ENCODE data around the gene KATNAL2. TPM values are rescaled to one million over a fixed set of nuclear protein-coding genes. Genes with fewer than 3 reads are reported as not detected.

Gene KATNAL2
- total RNA-seq, 3 donors from 2014 or later (not counting 1 experiment from before 2014, with no cell fraction given), result 0.45 to 1.2 (median 0.52) TPM

GRCh38 chr18:47100212-47100831 is 182.9 kb downstream of the KATNAL2 start:
- no peaks in the 10 kb centered on the region for H3K27me3 ChIP-seq (ENCODE audit: control insufficient read depth, insufficient read depth, low read length)
- H3K36me3 ChIP-seq (ENCODE audit: control insufficient read depth, insufficient read depth, low read length), result peaks cover 2% of the 10 kb centered on the region
- peak; percentile 61 for TF ChIP-seq CTCF (IDR thresholded peaks at IDR 0.05)
- H3K4me1 ChIP-seq (ENCODE audit: control insufficient read depth, insufficient read depth, low read length), result no peaks in the 10 kb centered on the region
- H3K9me3 ChIP-seq (ENCODE audit: control insufficient read depth, insufficient read depth, low read length), result no peaks in the 10 kb centered on the region
- WGBS (ENCODE audit: insufficient coverage), result 49% methylated on average over 12 of the region's 12 CpGs
- no peak overlapping the region for H3K27ac Mint-ChIP-seq
- no peaks in the 10 kb centered on the region for H3K9me3 Mint-ChIP-seq
- peaks cover 5% of the 10 kb centered on the region for H3K36me3 Mint-ChIP-seq
- DNase-seq, result peak; percentile 28 to 72
- H3K4me1 Mint-ChIP-seq, result no peaks in the 10 kb centered on the region
- intact Hi-C loops (cut with micrococcal nuclease), result loop anchor here (1.0 kb wide), 2 partner anchors 105 to 649 kb away; no protein-coding TSS in a partner anchor
- no peak overlapping the region for H3K27ac ChIP-seq (ENCODE audit: low read length)
- H3K4me3 Mint-ChIP-seq, result no peak overlapping the region
- H3K27me3 Mint-ChIP-seq (ENCODE audit: low read depth in 2 of 2), result no peaks in the 10 kb centered on the region
- ATAC-seq, result peak in 2 of 3 donors; percentile 42 to 67
- no peak overlapping the region for H3K4me3 ChIP-seq (ENCODE audit: low read length)

- Histone ChIP-seq H3K9me3 (ENCODE audit: control insufficient read depth, insufficient read depth, low read length) (no peaks in the 10 kb centered on the region), H3K4me1 (ENCODE audit: control insufficient read depth, insufficient read depth, low read length) (no peaks in the 10 kb centered on the region), H3K27ac (ENCODE audit: low read length) (no peak overlapping the region), H3K4me3 (ENCODE audit: low read length) (no peak overlapping the region), H3K27me3 (ENCODE audit: control insufficient read depth, insufficient read depth, low read length) (no peaks in the 10 kb centered on the region), H3K36me3 (ENCODE audit: control insufficient read depth, insufficient read depth, low read length) (peaks cover 42% of the 10 kb centered on the region)
- Mint-ChIP-seq H3K27me3 (ENCODE audit: low read depth in 2 of 2) (no peaks in the 10 kb centered on the region), H3K9me3 (no peaks in the 10 kb centered on the region), H3K36me3 (peaks cover 30% of the 10 kb centered on the region), H3K27ac (no peak overlapping the region), H3K4me1 (no peaks in the 10 kb centered on the region), H3K4me3 (no peak overlapping the region)
- no peak for DNase-seq
- no peak for ATAC-seq
- intact Hi-C loops (cut with micrococcal nuclease), result no loop called here
- TF ChIP-seq CTCF (IDR thresholded peaks at IDR 0.05), result no peak
- WGBS (ENCODE audit: insufficient coverage), result 93% methylated on average over 3 of the region's 3 CpGs
Observed at GRCh38 chr18:47108373-47108772, 191.0 kb downstream of the KATNAL2 start.

DNA sequence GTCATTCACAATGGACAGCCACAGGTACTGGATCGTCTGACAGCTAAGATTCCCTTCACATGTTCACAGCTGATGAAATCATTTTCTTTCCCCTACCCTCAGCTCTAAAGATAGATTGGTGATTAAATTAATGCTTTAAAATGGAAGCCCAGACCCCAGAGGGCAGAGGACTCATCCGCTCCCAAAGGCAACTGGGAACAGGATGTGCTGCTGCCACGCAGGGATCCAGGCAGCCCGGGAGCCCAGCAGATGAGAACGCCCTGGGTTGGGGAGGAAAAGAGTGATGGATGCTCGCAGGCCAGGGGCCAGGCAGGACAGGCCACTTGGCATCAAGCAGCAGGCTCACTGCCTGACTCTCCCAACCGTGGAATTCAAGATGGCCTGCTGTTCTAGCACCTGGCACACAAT is 191.6 kb downstream of the KATNAL2 start:
- TF ChIP-seq CTCF (IDR thresholded peaks at IDR 0.05), result no peak
- no peaks in the 10 kb centered on the region for H3K9me3 Mint-ChIP-seq
- intact Hi-C loops (cut with micrococcal nuclease), result no loop called here
- no peaks in the 10 kb centered on the region for H3K27me3 ChIP-seq (ENCODE audit: control insufficient read depth, insufficient read depth, low read length)
- no peaks in the 10 kb centered on the region for H3K9me3 ChIP-seq (ENCODE audit: control insufficient read depth, insufficient read depth, low read length)
- H3K27ac ChIP-seq (ENCODE audit: low read length), result no peak overlapping the region
- no peaks in the 10 kb centered on the region for H3K4me1 Mint-ChIP-seq
- no peak overlapping the region for H3K27ac Mint-ChIP-seq
- no peak overlapping the region for H3K4me3 Mint-ChIP-seq
- H3K27me3 Mint-ChIP-seq (ENCODE audit: low read depth in 2 of 2), result no peaks in the 10 kb centered on the region
- no peaks in the 10 kb centered on the region for H3K4me1 ChIP-seq (ENCODE audit: control insufficient read depth, insufficient read depth, low read length)
- H3K4me3 ChIP-seq (ENCODE audit: low read length), result no peak overlapping the region
- H3K36me3 Mint-ChIP-seq, result peaks cover 30% of the 10 kb centered on the region
- ATAC-seq (no peak), DNase-seq (no peak)
- 97% methylated on average over 6 of the region's 7 CpGs for WGBS (ENCODE audit: insufficient coverage)
- H3K36me3 ChIP-seq (ENCODE audit: control insufficient read depth, insufficient read depth, low read length), result peaks cover 46% of the 10 kb centered on the region

DNA sequence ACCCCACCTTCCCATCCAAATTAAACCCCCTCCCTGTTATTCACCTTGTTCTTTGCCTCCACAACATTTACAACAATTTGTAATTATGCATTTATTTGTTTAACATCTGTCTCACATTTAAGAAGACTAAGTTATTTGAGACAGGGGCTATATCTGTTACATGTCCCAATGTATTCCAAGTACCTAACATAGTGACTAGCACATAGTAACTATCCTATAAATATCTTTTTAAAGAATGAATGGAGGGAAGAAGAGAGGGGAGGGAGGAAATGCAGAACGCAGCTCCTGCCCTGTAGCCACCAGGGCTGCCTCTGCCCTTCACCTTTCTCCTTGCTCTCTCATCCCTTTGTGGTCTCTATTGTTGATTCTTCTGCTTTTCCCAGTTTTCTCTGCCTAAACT is 192.3 kb downstream of the KATNAL2 start:
- H3K36me3 ChIP-seq (ENCODE audit: control insufficient read depth, insufficient read depth, low read length), result peaks cover 51% of the 10 kb centered on the region
- H3K4me3 Mint-ChIP-seq, result no peak overlapping the region
- H3K27me3 Mint-ChIP-seq (ENCODE audit: low read depth in 2 of 2), result no peaks in the 10 kb centered on the region
- H3K27ac ChIP-seq (ENCODE audit: low read length), result no peak overlapping the region
- no peaks in the 10 kb centered on the region for H3K4me1 ChIP-seq (ENCODE audit: control insufficient read depth, insufficient read depth, low read length)
- H3K4me1 Mint-ChIP-seq, result no peaks in the 10 kb centered on the region
- intact Hi-C loops (cut with micrococcal nuclease), result no loop called here
- H3K9me3 ChIP-seq (ENCODE audit: control insufficient read depth, insufficient read depth, low read length), result no peaks in the 10 kb centered on the region
- H3K27me3 ChIP-seq (ENCODE audit: control insufficient read depth, insufficient read depth, low read length), result no peaks in the 10 kb centered on the region
- no peak for TF ChIP-seq CTCF (IDR thresholded peaks at IDR 0.05)
- ATAC-seq (no peak), DNase-seq (no peak)
- peaks cover 30% of the 10 kb centered on the region for H3K36me3 Mint-ChIP-seq
- 100% methylated on average over 1 of the region's 1 CpG for WGBS (ENCODE audit: insufficient coverage)
- H3K4me3 ChIP-seq (ENCODE audit: low read length), result no peak overlapping the region
- H3K27ac Mint-ChIP-seq, result no peak overlapping the region
- H3K9me3 Mint-ChIP-seq, result no peaks in the 10 kb centered on the region
